Kidney tubule cell (primary cell): ENCODE results near the gene S1PR5.
"Not testable (repeated sequence)": the region's sequence is repeated elsewhere in the genome, so short reads cannot be mapped to it uniquely, and the experiment has no call there.

Source experiments
- DNase-seq: peaks from one replicate; pipeline ENCODE4 v3.0.0-alpha.2; 2018; ENCODE audit warnings: low spot score

S1PR5 gene, protein sequence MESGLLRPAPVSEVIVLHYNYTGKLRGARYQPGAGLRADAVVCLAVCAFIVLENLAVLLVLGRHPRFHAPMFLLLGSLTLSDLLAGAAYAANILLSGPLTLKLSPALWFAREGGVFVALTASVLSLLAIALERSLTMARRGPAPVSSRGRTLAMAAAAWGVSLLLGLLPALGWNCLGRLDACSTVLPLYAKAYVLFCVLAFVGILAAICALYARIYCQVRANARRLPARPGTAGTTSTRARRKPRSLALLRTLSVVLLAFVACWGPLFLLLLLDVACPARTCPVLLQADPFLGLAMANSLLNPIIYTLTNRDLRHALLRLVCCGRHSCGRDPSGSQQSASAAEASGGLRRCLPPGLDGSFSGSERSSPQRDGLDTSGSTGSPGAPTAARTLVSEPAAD

DNA sequence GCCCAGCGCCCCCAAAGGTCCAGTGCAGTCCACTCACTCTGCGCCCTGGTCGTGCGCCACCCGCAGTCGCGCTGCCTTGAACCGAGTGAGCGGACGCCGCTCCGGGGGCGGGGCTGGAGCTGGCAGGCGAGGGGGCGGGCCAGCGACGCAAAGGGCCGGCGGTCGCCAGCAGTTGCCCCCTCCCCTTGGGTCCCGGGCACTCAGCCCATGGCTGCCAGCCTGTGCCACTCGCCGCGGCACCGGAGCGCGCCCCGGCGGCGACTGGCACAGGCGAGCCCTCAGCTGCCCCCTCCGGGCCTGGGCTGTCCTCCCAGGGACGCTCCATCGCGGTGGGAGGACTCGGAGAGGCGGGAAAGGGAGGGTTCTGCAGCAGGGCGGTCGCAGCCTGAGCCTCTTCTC, at the start of gene S1PR5:
Gene S1PR5, minus strand, starts transcription at position 87 of the 399 bp plus-strand sequence. CDS start 2,436 bp downstream, outside the sequence.
- no peak for DNase-seq

DNA sequence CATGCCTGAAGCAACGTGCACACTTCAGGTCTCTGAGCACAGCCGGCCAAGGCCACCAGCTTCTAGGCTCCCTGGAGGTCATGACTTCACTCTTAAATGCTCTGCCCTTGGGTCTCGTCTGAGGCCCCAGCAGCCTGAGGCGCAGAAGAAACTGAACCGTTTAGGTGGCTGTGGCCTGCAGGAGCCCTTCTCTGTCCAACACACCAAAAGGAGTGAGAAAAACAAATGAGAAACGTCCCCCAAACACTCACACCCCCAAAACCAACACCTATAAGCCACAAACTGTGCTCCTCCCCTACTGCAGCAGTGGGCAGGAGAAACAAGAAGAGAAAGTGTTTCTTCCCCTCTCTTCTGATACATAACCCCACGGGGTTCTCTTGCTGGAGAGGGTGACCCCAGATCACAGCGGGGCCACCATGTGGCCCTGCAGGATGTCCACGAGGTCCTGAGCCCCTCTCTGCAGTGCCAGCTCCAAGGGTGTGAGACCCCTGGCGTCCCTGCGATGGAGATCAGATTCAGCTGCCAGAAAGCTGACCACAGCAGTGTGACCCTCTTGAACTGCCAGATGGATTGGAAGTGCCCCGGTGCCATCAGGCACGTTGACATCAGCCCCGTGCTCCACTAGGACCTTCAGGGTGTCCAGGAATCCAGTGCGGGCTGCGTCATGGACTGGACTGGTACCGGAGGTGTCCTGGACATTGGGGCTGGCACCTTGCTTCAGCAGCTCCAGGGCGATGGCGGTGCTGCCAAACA, 49.6 kb upstream of the S1PR5 start:
- no peak for DNase-seq

DNA sequence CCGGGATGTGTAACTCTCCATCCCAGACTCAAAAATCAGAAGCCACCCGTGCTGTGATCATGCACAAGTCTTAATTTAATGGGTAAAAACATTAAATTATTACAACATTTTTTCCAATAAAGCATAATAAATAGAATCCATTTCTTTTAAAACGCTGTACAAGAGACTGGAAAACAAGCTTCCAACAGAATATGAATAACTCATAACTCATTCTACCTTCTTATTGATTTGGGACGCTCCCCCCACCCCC, 49.1 kb upstream of the S1PR5 start:
- DNase-seq, result no peak

DNA sequence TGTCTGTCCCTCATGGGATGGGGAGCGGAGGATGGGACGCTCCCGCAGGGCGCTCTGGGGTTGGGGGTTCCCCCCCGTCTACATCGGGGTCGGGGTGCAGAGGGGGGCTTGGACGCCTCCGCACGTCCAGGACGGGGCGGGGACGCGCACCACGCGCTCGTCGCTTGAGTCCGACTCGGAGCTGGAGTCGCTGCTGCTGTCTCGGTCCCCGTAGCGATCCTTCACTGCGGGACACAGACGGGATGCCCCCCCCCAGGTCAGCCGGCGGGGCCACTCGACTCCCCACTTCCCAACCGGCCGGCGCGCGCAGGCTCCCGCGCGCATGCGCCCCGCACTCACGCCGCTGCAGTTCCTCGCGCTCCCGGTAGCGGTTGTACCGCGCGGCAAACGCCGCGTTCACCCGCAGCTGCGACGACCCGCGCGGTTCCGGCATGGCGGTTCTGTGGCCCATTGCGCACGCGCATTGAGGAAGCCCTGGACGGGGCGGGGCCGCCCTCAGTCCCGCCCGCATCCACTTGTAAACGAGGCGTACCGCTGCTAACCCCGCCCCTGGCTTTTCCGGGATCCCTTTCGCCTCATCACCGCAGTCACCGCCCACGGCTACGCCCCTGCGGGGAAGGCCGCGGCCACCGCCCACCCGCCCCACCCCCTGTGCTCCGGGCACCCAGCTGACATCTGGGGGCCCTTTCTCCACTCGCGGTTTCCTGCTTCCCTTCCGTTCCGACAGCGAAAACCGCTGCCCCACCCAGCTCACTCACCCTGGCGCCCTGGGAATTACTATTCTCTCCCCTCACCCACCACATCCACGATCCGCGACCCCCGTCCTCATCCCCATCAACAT, 48.5 kb upstream of the S1PR5 start, which contains the start of gene KRI1:
Gene KRI1, minus strand, starts transcription at position 444 of the 841 bp plus-strand sequence. Its CDS starts 11 bp downstream, at position 433.
- DNase-seq, result peak; percentile 97

DNA sequence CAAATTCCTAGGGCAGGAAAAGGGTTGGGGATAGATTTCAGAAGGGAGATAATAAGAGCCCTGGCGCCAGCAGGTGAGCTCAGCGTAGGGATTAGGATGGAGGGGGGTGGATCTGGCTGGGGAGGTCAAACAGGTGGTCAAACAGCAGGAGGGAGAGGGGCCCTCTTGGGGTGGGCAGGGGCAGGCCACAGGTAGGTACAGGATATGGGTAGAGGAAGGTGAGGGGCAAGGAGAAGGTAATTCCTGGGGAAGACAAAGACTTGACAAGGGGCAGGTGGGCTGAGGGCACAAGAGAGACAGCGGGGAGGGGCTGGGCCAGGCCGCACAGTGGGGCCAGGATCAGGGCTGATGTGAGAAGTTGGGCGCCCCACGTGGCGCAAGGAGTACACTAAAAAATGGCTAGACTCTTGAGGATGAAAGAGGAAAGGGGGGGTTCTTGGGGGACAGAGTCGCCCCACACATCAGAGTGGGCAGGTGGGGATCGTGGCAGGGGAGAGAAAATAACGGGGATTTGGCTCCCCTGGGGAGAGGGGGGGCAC, 47.9 kb upstream of the S1PR5 start:
- peak; percentile 32 for DNase-seq

DNA sequence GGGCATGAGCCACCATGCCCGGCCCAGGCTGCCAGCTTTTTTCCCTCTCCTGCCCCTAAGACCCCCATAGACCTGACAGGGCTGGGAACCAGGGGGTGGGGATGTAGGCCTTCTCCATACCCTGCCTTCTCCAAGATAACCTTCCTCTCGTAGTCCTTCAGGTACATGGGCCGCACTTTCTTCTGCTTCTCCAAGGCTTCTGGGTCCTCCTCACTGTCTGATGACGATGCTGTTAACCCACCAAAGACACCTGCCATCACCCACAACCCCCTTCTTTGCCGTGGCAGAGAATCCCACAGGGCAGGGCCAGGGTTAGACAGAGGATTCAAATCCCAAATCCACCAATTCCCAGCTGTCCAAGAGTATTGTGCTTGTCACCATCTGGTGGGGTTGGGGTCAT, 45.4 kb upstream of the S1PR5 start:
- no peak for DNase-seq

DNA sequence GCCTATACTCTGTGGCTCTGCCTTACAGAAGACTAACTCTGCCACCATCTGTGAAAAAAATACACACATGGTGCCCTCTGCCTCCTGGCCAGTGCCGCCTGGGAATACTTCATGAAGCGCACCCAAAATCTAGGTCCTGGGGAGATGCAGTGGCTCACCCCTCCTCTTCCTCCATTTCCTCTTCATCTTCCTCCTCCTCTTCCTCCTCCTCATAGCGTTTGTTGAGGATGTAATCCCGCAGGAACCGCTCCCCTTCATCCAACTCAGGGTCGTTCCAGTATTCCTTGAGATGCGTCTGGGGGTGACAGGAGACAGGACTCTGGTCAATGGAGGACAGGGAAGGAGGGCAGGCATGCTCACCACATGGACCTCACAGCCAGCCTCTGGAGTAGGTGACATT, 42.9 kb upstream of the S1PR5 start:
- no peak for DNase-seq

DNA sequence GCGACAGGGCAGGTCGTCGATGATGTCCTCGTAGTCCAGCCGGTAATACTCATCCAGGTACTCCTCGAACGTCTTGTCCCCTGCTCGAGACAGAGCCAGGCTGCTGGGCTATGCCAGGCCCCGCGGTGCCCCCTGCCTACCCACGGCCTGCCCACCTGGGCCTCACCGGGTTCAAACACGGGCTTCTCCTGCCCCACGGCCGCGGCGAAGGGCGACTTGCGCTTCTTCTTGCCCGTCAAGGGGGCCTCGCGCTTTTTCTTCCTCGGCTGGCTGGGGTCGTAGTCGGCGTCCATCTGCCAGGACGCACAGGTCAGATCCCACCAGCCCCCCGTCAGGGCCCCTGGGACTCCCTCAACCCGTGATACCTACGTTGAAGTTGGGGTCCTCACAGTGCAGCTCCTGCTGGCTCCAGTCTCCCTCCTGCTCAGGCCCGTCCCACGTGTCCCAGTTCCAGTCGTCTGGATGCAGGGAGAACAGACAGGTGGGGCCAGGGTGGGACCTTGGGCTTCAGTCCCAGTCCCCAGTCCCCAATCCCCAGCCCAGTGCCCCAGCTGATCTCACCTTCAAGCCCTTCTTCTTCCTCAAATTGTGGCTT, 40.5 kb upstream of the S1PR5 start:
- no peak for DNase-seq

DNA sequence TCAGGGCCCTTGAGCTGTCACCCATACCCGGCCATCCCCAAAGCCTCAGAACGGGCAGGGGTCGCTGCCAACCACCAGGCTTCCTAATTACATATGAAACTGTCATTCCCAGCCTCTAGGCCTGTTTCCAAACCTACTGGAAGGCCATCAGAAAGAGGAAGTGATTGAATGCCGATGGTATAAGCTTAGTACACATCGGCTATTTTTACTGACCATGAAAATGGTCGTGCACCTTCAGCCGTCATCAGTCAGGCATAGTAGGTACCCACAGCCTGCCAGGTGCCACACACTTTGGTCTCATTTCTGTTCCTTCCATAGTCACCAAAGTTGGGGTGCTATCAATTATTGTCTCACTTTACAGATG, 38.3 kb upstream of the S1PR5 start:
- no peak for DNase-seq

DNA sequence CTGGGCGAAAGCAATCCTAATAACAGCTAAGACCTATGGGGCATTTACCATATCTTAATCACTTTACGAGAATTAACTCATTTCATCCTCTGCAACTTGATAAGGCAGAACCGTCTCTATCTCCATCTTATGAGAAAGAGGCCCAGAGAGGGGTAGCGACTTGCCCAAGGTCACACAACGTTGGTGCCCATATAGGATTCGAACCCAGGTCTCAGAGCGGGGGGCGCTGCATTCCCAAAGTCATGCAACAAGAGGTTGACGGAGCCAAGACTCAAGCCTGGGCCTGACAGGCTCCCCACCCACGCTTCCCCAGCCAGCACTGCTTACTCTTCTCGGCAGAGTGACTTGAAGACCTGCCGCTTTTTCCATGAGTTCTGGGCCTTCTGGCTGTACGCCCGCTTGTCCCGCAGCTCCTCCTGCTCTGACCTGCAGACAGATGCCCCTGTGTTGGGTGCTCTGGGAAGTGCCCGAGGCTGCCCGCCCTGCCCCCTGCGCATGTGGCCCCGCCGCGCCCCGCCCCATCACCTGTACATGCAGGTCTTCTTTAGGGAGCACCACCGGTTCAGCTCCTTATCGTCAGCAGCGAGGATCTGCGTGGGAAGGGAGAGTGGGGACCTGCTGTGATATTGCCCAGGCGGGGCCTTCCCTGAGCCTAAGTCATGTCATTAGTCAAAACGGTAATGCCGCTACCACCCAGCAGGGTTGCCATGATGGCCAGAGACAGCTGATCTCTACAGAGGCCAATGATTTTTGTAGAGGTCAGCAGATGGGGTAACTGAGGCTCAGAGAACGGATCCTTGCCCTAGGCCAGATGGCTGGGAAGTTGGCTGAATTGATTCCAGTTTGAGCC, 37.7 kb upstream of the S1PR5 start:
- DNase-seq, result no peak

DNA sequence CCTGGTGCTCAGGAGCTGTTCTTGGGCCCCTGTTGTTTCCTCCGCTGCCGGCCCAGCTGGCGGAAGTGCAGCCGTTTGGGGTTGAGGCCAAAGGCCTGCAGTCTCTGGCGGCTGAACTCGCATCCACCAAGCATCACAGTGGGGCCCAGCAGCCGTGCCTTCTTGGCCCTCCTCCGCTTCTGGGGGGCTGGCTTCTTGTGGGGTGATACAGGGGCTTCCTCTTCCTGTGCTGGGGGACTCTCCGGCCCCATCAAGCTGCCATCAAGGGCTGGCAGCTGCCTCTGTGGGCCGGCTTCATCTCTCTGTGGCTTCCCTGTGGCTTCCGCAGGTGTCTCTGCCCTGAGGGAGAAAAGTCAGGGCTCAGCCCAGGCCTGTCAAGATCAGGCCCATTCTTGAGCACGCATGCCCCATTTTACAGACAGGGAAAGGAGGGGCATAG, 36.7 kb upstream of the S1PR5 start:
- no peak for DNase-seq

DNA sequence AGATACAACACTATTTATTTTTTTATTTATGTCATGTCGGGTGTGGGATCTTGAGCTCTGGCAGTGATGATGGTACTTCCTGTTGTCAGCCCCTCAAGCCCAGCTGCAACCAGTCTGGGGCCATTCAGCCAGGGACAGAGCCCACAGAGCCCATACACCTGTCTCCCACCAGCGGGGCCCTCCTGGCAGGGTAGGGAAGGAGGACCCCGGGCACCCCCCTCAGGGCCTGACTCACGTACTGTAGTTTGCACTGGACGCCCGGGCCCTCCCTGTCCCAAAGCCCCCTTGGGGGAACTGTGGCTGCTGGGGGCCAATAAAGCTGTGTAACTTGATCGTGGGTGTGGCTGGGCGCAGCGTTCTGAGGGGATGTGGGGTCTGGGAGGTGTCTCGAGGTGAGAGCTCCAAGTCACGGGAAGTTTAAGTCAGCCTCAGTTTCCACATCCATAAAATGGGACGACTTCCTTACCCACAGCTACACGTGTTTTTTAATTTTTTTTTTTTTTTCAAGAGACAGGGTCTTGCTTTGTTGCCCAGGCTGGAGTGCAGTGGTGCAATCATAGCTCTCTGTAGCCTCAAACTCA, 35.9 kb upstream of the S1PR5 start:
- no peak for DNase-seq

DNA sequence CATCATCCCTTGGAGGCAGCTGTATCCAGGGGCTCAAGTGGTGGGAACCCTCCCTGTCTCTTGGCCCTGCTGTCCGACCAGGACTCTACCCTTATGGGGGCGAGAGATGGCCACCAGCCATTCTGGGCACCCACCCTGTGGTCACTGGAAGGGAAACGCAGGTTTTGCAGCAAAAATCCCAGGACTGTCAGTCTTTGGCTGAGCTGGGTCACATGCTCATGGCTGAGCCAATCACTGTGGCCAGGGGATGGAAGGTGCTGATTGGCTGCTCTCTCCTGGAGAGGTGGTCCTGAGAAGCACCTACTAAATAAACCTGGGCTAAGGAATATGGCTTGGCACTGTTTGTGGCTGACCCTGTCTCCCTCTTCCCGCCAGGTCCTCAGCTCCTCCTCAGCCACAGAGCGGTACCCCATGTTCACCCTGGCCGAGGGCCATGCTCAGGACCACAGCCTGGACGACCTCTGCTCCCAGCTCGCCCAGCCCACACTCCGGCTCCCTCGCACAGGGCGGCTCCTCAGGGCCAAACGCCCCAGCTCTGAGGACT, 35.3 kb upstream of the S1PR5 start:
- DNase-seq, result no peak

DNA sequence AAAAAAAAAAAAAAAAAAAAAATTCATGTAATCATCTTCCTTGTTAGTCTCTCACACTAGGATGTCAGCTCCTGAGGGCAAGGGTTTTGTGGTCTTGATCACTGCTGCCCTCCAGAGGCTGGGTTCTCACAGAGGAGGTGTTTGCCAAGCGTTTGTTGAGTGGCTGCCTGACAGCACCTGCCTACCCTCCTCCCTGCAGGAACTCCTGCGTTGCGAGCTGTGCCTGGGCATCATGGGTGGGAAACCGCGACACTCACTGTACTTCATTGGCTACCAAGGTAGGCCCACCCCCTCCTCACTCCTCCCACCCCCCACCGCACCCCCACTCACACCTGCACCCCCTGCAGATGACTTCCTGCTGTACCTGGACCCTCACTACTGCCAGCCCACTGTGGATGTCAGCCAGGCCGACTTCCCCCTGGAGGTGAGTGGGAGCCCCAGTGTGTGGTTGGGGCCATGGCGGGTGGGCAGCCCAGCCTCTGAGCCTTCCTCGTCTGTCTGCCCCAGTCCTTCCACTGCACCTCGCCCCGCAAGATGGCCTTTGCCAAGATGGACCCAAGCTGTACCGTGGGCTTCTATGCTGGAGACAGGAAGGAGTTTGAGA, 34.6 kb upstream of the S1PR5 start:
- peak; percentile 44 for DNase-seq

DNA sequence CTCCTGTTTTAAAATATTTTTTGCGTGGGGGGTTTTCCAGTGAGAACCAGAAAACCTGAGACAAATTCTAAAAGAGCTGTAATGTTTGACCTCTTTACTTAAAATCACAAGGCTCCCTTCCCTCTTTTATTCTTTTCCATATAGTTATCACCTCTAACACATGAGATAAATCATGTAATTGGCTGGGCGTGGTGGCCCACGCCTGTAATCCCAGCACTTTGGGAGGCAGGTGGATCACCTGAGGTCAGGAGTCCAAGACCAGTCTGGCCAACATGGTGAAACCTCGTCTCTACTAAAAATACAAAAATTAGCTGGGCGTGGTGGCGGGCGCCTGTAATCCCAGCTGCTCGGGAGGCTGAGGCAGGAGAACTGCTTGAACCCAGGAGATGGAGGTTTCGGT, 33.8 kb upstream of the S1PR5 start:
- not testable (repeated sequence) for DNase-seq

DNA sequence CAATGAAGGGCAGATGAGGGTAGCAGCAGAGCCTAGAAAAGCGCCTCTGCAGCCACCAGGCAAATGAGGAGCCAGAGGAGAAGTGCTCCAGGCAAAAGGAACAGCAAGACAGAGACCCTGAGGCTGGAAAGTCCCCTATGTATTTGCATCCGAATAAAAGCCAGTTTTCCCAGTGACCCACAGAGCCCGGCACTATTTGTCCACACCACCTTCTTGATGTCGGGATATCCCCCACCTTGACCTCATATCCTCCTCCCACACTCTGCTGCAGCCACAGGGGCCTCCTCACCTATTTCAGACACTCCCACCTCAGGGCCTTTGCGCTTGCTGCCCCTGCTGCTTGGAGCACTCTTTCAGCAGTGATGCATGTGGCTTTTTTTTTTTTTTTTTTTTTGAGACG, 33.1 kb upstream of the S1PR5 start:
- no peak for DNase-seq

DNA sequence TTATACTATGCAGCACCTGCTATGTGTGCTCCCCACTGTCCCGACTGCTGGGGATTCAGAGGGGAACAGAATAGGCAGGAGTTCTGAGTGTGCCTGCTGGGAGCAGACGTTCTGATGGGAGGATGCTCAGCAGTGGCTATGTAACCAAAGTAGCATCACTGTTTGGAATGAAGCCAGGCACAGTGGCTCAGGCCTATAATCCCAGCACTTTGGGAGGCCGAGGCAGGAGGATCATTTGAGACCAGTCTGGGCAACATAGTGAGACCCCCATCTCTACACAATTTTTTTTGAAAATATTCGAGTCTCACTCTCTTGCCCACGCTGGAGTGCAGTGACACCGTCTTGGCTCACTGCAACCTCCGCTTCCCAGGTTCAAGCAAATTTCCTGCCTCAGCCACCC, 32.5 kb upstream of the S1PR5 start:
- DNase-seq, result no peak

DNA sequence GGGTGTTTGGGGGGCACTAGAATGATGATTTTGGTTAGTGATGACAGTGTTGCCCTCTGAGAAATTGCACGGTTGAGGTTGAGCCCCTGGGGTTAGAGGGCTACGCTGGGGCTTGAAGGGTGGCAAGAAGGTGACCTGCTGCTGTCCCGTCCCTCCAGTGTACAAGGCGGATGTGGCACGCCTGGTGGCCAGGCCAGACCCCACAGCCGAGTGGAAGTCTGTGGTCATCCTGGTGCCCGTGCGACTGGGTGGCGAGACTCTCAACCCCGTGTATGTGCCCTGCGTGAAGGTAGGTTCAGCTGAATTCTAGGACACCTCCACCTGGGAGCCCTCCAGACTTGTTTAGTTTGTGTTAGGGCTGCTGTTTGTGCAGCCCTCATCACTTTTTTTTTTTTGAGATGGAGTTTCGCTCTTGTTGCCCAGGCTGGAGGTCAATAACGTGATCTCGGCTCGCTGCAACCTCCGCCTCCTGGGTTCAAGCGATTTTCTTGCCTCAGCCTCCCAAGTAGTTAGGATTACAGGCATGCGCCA, 31.6 kb upstream of the S1PR5 start:
- DNase-seq, result no peak

DNA sequence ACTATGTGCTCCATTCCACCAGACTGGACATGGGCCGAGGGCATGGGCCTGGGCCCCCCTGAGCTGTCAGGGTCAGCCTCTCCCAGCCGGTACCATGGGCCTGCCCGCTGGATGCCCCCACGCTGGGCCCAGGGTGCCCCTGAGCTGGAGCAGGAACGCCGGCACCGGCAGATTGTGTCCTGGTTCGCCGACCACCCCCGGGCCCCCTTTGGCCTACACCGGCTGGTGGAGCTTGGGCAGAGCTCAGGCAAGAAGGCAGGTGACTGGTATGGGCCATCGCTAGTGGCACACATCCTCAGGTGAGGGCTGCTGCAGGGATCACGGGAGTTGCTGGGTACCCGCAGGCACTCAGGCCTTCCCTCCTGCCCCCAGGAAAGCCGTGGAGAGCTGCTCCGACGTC, 29.6 kb upstream of the S1PR5 start:
- no peak for DNase-seq

DNA sequence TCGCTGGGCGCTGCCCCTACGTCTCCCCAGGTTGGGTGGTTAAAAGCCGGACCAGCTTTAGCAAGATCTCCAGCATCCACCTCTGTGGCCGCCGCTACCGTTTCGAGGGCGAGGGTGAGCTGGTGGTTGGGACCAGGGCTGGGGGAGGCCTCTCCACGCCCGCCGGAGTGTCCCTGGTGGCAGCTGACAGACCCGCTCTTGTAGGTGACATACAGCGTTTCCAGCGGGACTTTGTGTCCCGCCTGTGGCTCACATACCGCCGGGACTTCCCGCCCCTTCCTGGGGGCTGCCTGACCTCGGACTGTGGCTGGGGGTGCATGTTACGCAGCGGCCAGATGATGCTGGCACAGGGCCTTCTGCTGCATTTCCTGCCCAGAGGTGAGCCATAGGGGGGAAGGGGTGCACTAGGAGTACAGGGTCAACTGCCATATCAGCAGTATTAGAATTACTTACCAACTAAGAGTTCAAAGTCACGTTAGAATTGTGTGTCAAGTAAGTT, 27.6 kb upstream of the S1PR5 start:
- DNase-seq, result no peak
